Stimulated activated CD8-positive, alpha-beta memory T cell treated with anti-CD3 and anti-CD28 coated beads, Interleukin-15, amount 100 ng/mL, for 24 hours (primary cell): Measurements from ENCODE around the gene UBTF.
"Not testable (repeated sequence)": the region's sequence is repeated elsewhere in the genome, so short reads cannot be mapped to it uniquely, and the experiment has no call there.

Source experiments
- DNase-seq: peaks from one replicate; pipeline ENCODE4 v3.0.0-alpha.2; 2020; ENCODE audit warnings: low read depth

The UBTF gene

GRCh38 chr17:44241106-44241624, 21.7 kb upstream of the UBTF start:
- DNase-seq: no peak

GRCh38 chr17:44237886-44238285, 18.4 kb upstream of the UBTF start:
- DNase-seq: not testable (repeated sequence)

- no peak for DNase-seq
These were observed 17.0 kb upstream of the UBTF start for GRCh38 chr17:44236444-44236991.

- DNase-seq: no peak
These were observed 16.1 kb upstream of the UBTF start for GRCh38 chr17:44235583-44235936.

- DNase-seq: no peak
These were observed 14.1 kb upstream of the UBTF start for GRCh38 chr17:44233582-44233981.

- DNase-seq: no peak
These were observed 12.6 kb upstream of the UBTF start for GRCh38 chr17:44232061-44232460.

DNA sequence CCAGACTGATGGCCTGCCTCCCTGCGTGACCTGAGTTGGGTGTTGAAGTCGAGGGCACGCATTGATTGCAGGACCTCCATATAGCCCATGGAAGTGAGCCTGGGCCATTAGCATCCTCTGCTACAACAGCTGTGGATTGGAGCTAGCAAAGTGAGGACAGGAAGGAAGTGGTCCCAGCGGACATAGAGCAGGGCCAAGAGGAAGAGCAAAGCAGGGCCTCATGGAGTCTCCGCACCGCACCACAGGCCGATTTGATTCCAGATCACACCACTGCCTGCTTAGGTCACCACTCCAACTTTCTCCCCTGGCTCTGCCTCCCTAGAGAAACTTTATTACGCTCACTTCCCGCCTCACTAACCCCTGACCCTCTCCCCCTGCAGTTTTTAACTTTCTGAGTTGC, 10.7 kb upstream of the UBTF start:
- DNase-seq: no peak

DNA sequence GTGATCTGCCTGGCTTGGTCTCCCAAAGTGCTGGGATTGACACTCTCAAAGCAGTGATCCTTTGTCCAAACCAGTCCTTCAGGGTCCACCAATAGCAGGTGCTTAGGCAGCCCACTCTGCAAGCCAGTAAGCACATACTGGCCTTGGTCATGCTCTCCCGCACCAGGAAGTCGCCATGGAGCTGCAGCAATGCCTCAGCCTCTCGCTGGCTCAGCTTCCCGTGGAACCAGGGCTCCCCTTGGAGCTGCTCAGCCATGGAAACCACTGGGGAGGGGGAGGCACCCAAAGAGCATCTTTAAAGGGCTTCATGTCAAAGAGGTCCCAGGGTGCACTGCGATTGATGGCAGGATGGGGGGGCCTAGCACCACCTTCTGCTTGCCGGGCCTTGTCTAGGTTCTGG, 9.6 kb upstream of the UBTF start:
- DNase-seq: no peak

DNA sequence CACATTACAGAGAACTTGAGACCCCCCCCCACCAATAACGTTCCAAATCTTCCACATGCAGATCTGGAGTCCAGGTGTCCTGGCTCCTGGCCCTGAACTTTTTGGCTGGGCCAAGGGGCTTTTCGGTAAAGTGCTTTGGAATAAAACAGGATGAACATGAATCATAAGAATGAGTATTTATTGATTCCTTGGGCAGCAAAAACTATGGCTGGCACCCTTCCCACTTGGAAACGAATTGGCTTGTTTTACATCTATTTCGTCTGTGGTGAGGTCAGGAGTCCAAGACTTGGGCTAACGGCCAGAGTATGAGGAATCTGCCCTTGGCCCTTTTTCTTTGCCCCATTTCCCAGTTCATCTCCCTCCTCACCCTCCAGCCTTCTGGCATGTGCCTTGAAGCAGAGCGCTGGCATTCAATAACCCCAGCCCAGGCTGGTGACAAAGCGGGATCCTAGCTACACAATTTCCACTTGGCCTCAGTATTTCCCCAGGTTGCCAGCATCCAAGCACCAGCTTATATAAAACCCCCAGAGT, 4.1 kb upstream of the UBTF start:
- DNase-seq: no peak

- no peak for DNase-seq
These were observed 2.8 kb upstream of the UBTF start for GRCh38 chr17:44222112-44222869.

DNA sequence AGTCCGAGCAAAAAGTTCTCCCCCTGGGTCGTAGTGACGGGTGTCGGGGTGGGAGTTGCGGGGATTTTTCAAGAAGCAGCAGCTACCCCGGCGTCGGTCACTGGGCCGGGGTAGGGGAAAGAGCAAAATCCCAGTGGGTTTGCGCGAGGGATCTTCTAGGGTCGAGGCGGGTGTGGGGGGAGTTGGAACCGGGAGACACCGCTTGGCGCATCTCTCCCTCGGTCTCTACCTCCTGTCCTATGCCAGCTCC, 2.3 kb upstream of the UBTF start:
- DNase-seq: no peak

DNA sequence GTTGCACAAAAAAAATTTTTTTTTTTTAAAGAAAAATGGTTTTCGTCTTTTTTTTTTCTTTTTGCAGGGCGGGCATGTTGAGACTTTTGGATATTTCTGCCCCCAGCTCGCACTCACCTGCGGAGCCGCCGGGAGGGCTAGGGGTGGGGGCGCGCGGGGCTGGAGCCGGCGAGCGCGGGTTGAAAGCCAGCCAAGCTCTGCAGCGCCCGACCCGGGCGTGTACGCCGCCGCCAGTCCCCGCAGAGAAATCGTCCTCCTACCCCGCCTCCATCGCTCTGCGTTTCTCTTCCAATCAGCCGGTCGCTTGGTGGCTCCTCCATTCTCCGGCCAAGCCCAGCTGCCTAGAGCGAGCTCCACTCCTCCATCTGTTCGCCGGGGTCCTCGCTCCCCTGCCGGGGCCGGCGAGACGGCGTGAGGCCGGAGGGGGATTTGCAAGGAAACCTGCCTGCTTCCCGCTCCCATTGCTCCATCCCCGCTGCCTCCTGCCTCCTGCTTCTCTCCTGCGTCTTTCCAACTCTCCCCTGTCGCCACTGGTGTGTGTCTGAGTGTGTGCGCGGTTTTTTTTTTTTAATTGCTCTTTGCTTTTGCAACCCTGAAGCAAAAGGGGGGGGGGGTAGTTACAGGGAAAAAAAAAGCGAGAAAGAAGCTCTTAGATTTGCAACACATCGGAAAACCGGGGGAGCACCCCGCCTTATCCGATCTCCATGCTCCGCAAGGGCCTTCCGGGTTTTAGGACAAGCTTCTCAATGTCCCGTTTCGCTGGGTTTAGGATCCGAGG, 1.8 kb upstream of the UBTF start:
- no peak for DNase-seq

GRCh38 chr17:44220213-44221083, 973 bp upstream of the UBTF start:
- DNase-seq: no peak

GRCh38 chr17:44219108-44219615, 313 bp downstream of the UBTF start:
- no peak for DNase-seq

DNA sequence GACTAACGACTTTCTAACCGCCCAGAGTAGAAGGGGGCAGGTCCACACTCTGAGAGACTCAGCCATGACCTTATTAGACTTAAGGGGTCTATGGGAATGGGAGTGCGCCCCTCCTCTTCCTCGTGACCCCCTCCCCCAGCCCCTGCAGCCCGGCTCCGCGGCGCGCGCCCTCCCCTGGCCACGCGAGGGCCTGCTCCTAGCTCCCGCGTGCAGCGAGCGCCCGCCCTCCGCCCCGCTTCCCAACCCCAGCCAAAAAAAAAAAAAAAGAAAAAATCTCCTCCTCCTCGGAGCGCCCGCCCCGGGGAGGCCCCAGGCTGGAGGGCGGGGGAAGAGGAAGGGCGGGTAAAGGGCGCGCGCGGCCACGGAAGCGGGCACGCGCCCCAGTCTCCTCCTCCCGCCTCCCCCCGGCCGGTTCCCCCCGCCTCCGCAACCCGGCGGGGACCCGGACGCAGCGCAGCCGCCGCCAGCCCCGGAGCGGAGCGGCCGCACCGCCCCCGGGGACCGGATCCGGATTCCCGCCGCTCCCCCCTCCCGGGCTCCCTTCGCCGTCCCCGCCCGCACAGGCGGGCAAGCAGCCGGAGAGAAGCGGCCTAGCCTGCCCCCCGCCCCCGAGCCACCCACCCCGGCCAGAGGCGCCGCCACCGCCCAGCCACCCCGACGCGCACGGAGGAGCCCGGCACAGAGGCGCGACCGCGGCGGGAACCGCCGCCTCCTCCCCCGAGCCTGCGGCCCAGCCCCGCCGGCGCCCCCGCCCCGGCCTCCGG, 949 bp downstream of the UBTF start:
- peak; percentile 69 for DNase-seq

- DNase-seq: no peak
These were observed 1.6 kb downstream of the UBTF start for GRCh38 chr17:44217738-44218343.

- no peak for DNase-seq
These were observed 2.8 kb downstream of the UBTF start for GRCh38 chr17:44216694-44217093.

DNA sequence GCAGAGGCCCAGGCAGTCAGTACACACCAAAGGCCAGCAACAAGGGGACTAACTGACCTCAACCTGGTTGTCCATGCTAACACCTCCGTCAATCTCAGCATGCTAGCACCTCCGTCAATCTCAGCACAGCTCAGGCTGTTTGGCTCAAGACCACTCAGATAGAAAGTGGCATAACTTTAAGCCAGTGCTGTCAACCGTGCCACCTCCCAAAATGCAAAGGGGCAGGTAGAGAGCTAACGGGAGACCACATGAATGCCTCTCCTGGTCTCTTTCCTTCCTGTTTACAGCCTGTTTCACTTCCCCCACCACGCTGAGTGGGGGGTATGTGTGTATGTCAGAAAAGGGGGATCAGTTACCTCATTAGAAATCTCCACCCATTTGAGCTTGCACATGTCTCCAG, 3.3 kb downstream of the UBTF start:
- DNase-seq: no peak

DNA sequence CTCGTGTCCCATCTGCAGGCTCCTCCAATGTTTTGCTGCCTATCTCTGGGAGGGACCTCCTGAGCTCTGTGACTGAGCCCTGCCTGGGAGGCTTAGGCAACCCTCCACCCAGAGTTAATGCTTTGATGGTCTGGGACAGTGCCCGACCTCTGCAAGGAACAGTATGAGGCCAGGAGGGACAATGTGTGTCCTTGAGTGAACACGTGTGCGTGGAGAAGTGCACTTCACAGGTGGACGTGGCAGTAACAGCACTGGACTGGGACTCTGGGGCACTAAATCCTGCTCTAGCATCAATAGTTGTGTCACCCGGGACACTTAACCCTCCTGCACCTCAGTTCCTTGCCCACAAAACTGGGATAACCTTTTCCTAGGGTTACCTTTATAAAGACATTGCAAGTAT, 4.6 kb downstream of the UBTF start:
- no peak for DNase-seq

- DNase-seq: no peak
These were observed 5.3 kb downstream of the UBTF start for GRCh38 chr17:44214230-44214494.
